Activated T-cell treated with anti-CD3 and anti-CD28 coated beads, Interleukin-2, amount 50 U/mL, for 24 hours (primary cell): Measurements from ENCODE around the gene DKC1.

ENCODE experiments used
- DNase-seq: peaks from one replicate; pipeline ENCODE4 v3.0.0-alpha.2; 2020
- H3K27ac Mint-ChIP-seq: 2 replicates; pipeline ENCODE4 v1.8.0; 2020; ENCODE audit warnings: mild to moderate bottlenecking, mixed read lengths
- H3K27me3 Mint-ChIP-seq: 2 replicates; pipeline ENCODE4 v1.8.0; 2020; ENCODE audit warnings: mixed read lengths
- H3K36me3 Mint-ChIP-seq: 2 replicates; pipeline ENCODE4 v1.8.0; 2020; ENCODE audit warnings: low read depth, mixed read lengths
- H3K4me1 Mint-ChIP-seq: 2 replicates; pipeline ENCODE4 v1.8.0; 2020; ENCODE audit warnings: low read depth, mixed read lengths
- H3K4me3 Mint-ChIP-seq: 2 replicates; pipeline ENCODE4 v1.8.0; 2020; ENCODE audit warnings: mild to moderate bottlenecking, moderate library complexity, mixed read lengths
- H3K9me3 Mint-ChIP-seq: 2 replicates; pipeline ENCODE4 v1.8.0; 2020; ENCODE audit warnings: mixed read lengths

DKC1 gene

DNA sequence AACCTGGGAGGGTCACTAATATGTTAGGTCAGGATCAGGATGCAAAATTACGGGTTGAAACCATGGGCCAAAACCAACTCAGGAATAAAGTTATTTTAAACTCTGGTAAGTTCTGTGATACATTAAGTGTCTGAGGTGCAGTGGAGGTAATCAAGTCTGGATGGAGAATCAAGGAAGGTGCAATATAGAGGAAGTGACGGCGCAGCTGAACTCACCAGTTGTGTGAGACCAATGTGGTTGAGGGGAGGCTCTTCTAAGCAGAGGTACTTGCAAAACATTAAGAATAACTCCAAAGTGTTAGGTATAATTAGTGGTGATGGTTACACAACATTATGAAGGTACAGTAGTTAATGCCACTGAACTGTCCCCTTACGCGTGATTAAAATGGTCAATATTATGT lies 31.5 kb upstream of the DKC1 start:
- H3K36me3 Mint-ChIP-seq = no peaks in the 10 kb centered on the region
- no peaks in the 10 kb centered on the region for H3K9me3 Mint-ChIP-seq
- peaks cover 5% of the 10 kb centered on the region for H3K27me3 Mint-ChIP-seq
- no peak for DNase-seq
- H3K4me3 Mint-ChIP-seq = no peak overlapping the region
- H3K27ac Mint-ChIP-seq = no peak overlapping the region
- H3K4me1 Mint-ChIP-seq = peaks cover 79% of the 10 kb centered on the region

DNA sequence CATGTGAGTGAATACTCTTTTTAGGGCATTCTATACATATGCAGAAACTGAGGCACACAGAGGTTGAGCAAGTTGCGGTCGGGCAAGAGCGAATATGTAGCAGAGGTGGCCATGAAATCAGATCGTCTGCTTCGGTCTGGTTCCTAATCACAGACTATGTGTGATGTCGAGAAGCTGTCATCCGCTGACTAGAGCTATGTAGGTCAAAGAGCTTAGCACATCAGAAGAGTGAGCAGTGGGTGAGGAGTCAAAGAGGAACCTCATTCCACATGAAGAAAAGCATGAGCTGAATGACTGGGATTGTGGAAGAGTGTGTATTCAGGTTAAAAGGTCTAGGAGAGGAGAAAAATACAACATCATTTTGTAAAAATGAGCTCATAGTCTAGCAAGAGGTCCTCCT lies 30.8 kb upstream of the DKC1 start:
- DNase-seq = no peak
- peak overlapping the region; percentile 48 for H3K27ac Mint-ChIP-seq

DNA sequence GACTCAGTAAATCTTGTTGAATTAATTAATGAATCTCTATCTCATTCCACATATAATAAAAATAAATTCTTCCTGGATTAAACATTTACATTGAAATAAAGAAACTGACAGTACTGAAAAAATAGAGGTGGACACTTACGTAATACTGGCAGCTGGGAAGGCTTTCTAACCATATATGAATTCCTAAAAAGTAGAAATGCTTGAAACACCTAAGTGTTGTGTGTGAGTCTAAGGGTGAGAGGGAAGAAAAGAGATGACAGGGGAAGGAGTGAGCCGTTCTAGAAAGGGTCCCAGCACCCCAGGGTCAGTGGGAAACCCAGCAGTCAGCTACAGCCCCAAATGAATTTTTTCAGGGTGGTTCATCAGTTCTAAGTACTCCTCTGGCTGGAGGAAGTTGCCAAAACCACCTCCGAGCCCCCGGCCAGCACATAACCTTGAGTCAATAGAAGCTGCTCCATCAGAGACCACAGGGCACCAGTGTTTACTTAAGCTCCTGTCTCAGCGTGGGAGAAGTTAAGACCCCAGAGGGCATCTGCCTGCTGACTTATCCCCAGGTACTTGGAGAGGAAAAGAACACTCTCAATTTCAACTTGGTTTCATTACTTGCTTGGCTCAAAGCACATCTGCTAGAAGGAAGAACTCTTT lies 30.1 kb upstream of the DKC1 start:
- no peak for DNase-seq
- Mint-ChIP-seq H3K27me3 (peaks cover 13% of the 10 kb centered on the region), H3K36me3 (no peaks in the 10 kb centered on the region), H3K27ac (peak overlapping the region; percentile 93), H3K4me1 (peaks cover 84% of the 10 kb centered on the region), H3K9me3 (no peaks in the 10 kb centered on the region), H3K4me3 (peak overlapping the region; percentile 4)

More for the DNA sequence above, 30.8 kb upstream of the DKC1 start:
- Mint-ChIP-seq H3K27me3 (peaks cover 7% of the 10 kb centered on the region), H3K36me3 (no peaks in the 10 kb centered on the region), H3K9me3 (no peaks in the 10 kb centered on the region), H3K4me1 (peaks cover 80% of the 10 kb centered on the region), H3K4me3 (no peak overlapping the region)

DNA sequence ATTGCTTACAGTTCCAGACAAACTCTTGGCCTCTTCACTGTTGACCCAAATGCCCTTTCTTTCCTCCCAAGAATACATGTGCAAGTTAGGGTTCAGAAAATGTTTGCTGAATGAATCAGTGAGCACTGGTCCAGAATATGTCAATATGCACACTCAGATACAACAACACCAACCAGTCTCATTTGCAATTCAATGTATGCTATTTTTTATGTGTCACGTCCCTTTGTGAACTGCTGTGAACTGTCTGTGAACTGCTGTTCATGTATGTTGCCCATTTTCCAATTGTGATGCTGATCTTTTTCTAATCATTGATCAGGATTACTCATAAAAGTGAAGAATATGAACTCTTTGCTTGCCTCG lies 29.6 kb upstream of the DKC1 start:
- H3K36me3 Mint-ChIP-seq = no peaks in the 10 kb centered on the region
- H3K27me3 Mint-ChIP-seq = peaks cover 14% of the 10 kb centered on the region
- peak overlapping the region; percentile 93 for H3K27ac Mint-ChIP-seq
- H3K4me3 Mint-ChIP-seq = peak overlapping the region; percentile 4
- peaks cover 87% of the 10 kb centered on the region for H3K4me1 Mint-ChIP-seq
- DNase-seq = no peak
- H3K9me3 Mint-ChIP-seq = no peaks in the 10 kb centered on the region

DNA sequence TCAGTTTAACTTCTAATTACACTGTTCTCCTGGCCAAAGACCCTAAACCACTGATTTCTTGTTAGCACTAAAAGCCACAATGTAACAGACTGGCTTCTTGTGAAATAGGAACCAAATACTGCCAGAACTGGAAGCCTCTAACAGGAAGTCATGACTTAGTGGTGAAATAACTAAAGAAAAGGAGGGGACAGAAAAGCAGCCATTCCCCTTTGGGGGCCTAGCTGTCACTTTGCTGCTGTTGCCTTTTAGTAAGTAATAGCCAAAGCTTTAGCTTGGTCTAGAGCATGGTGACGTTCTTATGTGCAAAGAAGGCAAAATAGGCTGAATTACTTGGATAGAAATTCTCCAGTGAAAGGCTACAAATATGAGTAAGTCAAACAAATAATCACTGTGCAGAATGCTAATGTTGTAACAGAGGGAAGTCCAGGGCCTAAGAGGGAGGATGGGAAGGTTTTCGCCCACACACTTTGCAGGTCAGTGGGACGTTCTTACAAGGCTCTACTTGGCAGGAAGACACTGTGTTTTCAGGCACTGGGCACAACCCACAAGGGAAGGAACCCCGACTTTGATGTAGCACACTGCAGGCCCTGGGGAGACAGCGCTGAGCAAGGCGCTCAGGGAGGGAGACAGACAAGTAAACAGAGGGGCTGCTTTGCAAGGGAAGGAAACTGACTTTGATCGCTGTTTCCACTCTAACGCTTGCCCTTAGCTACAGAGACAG lies 28.4 kb upstream of the DKC1 start:
- Mint-ChIP-seq H3K36me3 (no peaks in the 10 kb centered on the region), H3K27me3 (peaks cover 18% of the 10 kb centered on the region), H3K4me1 (peaks cover 88% of the 10 kb centered on the region), H3K27ac (peak overlapping the region; percentile 93), H3K9me3 (no peaks in the 10 kb centered on the region), H3K4me3 (peak overlapping the region; percentile 61)
- no peak for DNase-seq

DNA sequence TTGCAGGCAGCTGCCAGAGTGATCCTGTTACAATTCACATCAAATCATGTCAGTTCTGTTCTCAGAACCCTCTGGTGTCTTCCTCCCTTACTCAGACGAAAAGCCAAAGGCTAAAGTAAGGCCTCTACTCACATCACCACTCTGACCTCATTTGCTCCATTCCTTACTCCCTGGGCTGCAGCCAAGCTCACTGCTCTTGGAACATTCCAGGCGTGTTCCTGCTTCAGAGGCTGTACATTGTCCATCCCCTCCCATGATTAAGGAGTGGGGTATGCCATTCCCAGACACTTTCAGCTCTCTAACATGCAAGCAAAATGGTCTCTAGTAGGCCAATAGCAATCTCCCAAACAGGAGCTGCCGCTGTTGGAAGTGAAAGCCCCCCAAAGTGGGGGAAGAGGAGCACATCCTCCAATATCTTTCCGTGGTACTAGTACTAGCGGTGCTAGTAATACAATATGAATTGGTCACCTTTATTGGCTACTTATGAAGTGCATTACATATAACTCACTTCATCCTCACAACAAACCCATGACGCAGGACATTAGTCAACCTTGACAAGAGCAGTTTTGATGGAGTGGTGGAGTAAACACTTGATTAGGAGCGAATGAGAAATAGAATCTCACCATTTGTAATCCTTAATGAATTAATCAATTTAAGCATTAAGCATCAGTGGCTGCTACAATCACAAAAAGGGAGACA lies 26.8 kb upstream of the DKC1 start:
- H3K27ac Mint-ChIP-seq = peak overlapping the region; percentile 60
- no peak for DNase-seq
- H3K9me3 Mint-ChIP-seq = no peaks in the 10 kb centered on the region
- no peaks in the 10 kb centered on the region for H3K36me3 Mint-ChIP-seq
- peaks cover 81% of the 10 kb centered on the region for H3K4me1 Mint-ChIP-seq
- H3K4me3 Mint-ChIP-seq = no peak overlapping the region
- H3K27me3 Mint-ChIP-seq = peaks cover 23% of the 10 kb centered on the region

DNA sequence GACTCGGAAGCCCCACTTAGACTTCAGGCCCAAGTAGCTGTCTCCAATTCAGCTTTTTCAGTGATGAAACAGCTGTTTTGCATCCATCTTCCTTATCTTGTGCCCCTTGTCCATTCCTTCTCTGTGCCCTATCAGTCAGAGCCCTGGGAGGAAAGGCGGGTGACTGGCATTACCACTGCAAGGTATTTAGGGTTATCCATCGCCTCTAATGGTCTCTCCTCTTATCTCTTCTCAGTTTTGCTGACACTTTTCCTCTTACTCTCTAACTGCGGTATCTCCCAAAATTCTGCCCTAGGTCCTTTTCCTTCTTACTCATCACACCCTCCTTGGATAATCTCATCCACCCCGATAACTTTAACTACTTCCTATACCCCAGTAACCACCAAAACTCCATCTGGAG lies 25.5 kb upstream of the DKC1 start:
- no peaks in the 10 kb centered on the region for H3K9me3 Mint-ChIP-seq
- no peak overlapping the region for H3K4me3 Mint-ChIP-seq
- DNase-seq = no peak
- H3K4me1 Mint-ChIP-seq = peaks cover 72% of the 10 kb centered on the region
- no peaks in the 10 kb centered on the region for H3K36me3 Mint-ChIP-seq
- H3K27me3 Mint-ChIP-seq = peaks cover 21% of the 10 kb centered on the region
- H3K27ac Mint-ChIP-seq = peak overlapping the region; percentile 51

DNA sequence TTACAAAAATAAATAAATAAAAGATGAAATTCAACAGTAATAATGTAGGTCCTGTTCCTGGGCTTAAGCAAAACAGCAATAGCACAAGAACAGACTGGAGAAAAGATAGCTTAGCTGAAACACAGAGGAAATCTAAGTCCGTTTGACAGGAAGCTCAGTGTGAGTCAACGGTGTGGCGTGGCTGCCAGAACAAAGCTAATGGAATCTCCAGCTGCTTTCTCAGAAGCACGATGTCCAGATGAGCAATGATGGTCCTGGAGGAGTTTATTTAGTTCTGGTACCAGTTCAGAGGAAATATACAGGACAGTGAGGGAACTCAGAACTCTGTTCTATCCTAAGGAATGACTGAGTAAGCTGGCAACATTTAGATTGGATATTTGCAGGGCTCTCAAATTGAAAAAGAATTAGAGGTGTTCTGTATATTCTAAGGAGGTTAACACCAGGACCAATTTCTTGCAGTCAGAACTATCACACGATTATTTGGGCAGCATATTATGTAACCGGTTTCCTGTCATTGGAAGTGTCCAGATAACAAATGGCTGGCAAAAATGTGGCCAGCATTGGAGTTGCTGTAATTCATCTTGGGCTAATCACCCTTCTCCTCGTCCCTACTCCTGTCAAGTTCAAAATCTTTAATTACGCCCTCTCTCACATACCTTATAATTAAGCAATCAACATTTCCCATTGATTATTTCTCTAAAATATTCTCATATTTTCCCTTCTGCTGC lies 24.5 kb upstream of the DKC1 start:
- H3K4me1 Mint-ChIP-seq = peaks cover 63% of the 10 kb centered on the region
- no peaks in the 10 kb centered on the region for H3K36me3 Mint-ChIP-seq
- H3K27me3 Mint-ChIP-seq = peaks cover 21% of the 10 kb centered on the region
- DNase-seq = no peak
- no peak overlapping the region for H3K4me3 Mint-ChIP-seq
- H3K9me3 Mint-ChIP-seq = no peaks in the 10 kb centered on the region
- peak overlapping the region; percentile 82 for H3K27ac Mint-ChIP-seq

DNA sequence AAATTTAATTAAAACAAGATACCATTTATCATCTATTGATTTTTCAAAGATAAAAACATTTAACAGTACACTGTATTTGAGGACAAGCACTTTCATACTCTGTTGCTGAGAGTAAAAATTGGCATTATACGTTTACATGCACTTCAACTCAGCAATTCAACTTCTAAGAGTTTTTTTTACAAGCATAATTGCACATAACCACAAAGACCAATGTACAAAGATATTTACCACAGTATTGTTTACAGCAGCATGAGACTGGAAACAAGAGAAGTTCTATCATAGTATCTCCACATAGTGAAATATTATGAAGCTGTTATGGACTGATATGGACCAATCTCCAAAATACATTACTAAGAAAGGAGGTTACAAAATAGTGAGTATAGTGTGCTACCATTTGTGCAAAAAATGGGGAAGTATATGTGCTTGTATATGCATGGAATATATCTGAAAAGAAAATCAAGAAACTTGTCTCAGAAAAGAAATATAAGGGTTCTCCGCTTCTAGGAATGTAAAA lies 22.7 kb upstream of the DKC1 start:
- Mint-ChIP-seq H3K36me3 (no peaks in the 10 kb centered on the region), H3K4me1 (peaks cover 50% of the 10 kb centered on the region), H3K27ac (no peak overlapping the region), H3K4me3 (no peak overlapping the region), H3K9me3 (no peaks in the 10 kb centered on the region), H3K27me3 (peaks cover 18% of the 10 kb centered on the region)
- DNase-seq = no peak

DNA sequence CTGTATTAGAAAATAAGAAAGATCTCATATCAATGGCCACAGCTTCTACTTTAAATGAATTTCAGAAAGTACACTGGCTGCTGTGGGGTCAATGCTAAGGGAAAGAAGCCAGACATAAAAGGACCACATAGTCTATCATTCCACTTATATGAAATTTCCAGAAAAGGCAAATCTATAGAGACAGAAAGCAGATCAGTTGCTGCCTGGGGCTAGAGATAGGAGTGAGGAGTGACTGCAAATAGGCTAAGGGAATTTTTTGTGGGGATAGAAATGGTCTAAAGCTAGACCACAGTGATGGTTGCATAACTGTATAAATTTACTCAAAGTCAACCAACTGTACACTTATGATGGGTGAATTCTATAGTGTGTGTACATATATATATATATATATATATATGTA lies 20.1 kb upstream of the DKC1 start:
- Mint-ChIP-seq H3K36me3 (no peaks in the 10 kb centered on the region), H3K27ac (no peak overlapping the region), H3K4me1 (peaks cover 29% of the 10 kb centered on the region), H3K4me3 (no peak overlapping the region), H3K9me3 (no peaks in the 10 kb centered on the region), H3K27me3 (peaks cover 9% of the 10 kb centered on the region)
- DNase-seq = no peak

DNA sequence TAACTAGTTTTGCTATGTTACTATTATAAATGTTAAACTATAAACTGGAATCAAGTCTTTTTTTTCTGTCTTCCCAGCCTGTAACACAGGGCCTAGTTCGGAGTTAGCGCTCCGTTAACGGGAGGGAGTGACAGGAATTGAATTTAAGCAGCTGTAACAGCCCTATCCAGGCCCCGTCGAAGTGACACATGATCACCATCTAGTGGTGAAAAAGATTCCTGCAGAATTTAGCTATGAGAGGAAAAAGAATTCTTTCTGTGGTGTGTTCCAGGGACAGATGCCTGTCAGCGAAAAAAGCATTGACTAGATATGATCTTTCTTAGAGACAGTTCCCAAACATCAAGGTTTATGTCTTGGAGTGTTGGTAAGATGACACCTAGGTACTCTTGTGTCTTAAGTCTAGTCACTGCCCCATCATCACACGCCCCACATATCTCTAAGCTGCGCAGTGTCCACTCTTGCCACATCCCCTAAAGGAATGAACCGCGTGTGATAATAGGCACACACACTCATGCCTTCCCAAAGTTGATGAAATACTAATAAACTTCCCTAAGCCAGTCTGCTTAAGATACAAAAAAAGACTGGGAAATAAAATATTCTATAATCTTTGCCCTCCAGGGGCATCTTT lies 13.8 kb upstream of the DKC1 start:
- Mint-ChIP-seq H3K9me3 (no peaks in the 10 kb centered on the region), H3K4me3 (peak overlapping the region; percentile 58), H3K36me3 (no peaks in the 10 kb centered on the region), H3K27ac (peak overlapping the region; percentile 14), H3K4me1 (peaks cover 32% of the 10 kb centered on the region), H3K27me3 (peaks cover 31% of the 10 kb centered on the region)
- DNase-seq = no peak

DNA sequence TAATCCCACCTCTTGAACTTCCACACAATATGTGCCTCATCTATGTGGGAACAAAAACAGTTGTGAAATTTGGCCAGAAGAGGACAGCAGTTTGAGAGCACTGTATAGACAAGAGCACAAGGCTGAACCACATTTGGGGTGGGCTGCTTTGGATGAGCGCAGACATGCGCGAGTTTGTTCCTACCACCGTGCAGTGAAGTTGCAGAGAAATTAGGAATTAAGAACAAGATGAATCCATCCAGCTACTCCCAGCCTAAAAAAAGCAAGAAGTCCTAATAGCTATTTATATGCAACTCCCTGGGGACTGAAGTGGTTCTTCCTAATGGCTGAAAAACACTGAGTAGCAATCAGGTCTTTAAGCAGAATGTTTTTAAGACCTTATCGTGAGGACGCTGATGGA lies 12.8 kb upstream of the DKC1 start:
- Mint-ChIP-seq H3K4me3 (peak overlapping the region; percentile 73), H3K9me3 (no peaks in the 10 kb centered on the region), H3K4me1 (peaks cover 28% of the 10 kb centered on the region), H3K36me3 (no peaks in the 10 kb centered on the region), H3K27ac (no peak overlapping the region), H3K27me3 (peaks cover 31% of the 10 kb centered on the region)
- DNase-seq = no peak

DNA sequence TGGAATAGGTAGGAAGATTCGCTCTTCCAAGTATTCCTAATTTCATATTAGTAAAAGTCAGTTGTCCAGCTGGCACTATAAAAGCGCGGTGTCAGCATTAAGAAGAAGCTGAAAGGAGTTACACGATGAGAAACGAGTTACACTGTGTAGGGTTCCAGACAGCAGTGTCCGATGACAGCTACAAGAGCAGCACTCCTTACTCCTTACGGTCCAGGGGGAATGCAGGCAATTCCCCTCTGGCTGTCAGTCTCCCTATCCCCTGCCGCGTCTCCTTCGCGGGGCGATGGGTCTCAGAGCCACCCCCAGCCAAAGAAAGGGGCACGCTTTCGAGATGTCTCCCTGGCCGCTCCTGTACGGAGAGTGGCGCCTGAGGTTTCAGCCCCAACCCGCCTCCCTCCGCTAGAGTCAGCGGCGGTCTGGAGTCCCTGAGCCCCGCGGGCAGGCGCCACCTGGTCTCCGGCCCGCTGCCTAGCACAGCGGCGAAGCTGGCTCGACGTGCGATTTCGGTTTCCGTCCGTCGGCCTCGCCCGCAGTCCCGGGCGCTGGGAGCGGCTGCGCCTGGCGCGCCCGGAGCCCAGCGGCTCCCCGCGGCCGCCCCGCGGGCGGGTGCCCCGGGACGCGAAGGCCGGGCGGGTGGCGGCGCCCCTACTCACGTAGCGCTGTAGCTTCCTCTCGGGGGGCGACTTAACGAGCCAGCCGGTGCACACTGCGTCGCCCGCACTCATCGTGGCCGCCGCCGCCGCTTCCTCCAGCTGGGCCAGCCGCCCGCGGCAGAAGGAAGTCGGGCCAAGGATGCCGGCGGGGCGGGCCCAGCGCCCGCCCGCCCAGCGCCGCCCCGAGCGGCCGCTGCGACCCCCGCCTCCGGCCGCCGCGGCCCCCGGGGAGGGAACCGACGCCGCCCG lies 12.1 kb upstream of the DKC1 start, which contains the start of gene GAB3:
TSS of gene GAB3 (minus strand) at position 777 of the 902 bp plus-strand sequence. CDS start at position 725, 52 bp downstream.
- DNase-seq = peak; percentile 68
- Mint-ChIP-seq H3K27me3 (peaks cover 31% of the 10 kb centered on the region), H3K27ac (peak within 1 kb of the TSS; percentile 73), H3K9me3 (no peaks in the 10 kb centered on the region), H3K4me3 (peak within 1 kb of the TSS; percentile 73), H3K36me3 (no peaks in the 10 kb centered on the region), H3K4me1 (peaks cover 28% of the 10 kb centered on the region)
